ENCODE measurements around the gene HLF.

- TF ChIP-seq, protein P1, sequence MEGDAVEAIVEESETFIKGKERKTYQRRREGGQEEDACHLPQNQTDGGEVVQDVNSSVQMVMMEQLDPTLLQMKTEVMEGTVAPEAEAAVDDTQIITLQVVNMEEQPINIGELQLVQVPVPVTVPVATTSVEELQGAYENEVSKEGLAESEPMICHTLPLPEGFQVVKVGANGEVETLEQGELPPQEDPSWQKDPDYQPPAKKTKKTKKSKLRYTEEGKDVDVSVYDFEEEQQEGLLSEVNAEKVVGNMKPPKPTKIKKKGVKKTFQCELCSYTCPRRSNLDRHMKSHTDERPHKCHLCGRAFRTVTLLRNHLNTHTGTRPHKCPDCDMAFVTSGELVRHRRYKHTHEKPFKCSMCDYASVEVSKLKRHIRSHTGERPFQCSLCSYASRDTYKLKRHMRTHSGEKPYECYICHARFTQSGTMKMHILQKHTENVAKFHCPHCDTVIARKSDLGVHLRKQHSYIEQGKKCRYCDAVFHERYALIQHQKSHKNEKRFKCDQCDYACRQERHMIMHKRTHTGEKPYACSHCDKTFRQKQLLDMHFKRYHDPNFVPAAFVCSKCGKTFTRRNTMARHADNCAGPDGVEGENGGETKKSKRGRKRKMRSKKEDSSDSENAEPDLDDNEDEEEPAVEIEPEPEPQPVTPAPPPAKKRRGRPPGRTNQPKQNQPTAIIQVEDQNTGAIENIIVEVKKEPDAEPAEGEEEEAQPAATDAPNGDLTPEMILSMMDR (conservative IDR thresholded peaks at IDR 0.05), result no peak
- TF ChIP-seq EZH2 (IDR thresholded peaks at IDR 0.05; ENCODE audit: low read depth), result no peak
Observed at GRCh38 chr17:55283256-55283965, 18.7 kb downstream of the HLF start.

Data from PC-9 (cell line).